Common myeloid progenitor, CD34-positive (primary cell): ENCODE results near the gene CDC42EP1.
A peak's percentile ranks its signal among the peaks of the same experiment; 100 is the strongest.
"Not testable (repeated sequence)": the region's sequence is repeated elsewhere in the genome, so short reads cannot be mapped to it uniquely, and the experiment has no call there.

Source experiments
- CTCF ChIA-PET: fragments of 350-600 bp; sonication (Branson Sonifier 250); formaldehyde crosslinking; loops from one replicate; lab custom pipeline; 2021; ENCODE audit warnings: antibody characterized with exemption; lab: Charles Lee
- POLR2A ChIA-PET: fragments of 350-600 bp; sonication (Branson Sonifier 250); formaldehyde crosslinking; loops from one replicate; lab custom pipeline; 2021; ENCODE audit warnings: antibody characterized with exemption; lab: Charles Lee
- DNase-seq, 3 donors: peaks; one replicate each; pipeline versions ENCODE4 v3.0.0 to v3.0.0-alpha.2; 2013
- H3K27ac ChIP-seq, 2 experiments: 1 replicate in 1 of 2; 2 replicates in 1 of 2; pipeline ENCODE4 v1.7.0; 2013; ENCODE audit warnings: inconsistent platforms in 2 of 2, low read length in 2 of 2, mild to moderate bottlenecking in 2 of 2, low read depth in 1 of 2, moderate library complexity in 1 of 2; ENCODE audit not compliant: severe bottlenecking in 2 of 2, insufficient read depth in 1 of 2, poor library complexity in 1 of 2
- H3K27me3 ChIP-seq, 5 experiments: replicated peaks in 2 of 5; 1 replicate in 3 of 5; 2 replicates in 2 of 5; pipeline versions ENCODE4 v1.6.1 to v1.7.0; 2013; ENCODE audit warnings: low read length in 4 of 5, mild to moderate bottlenecking in 2 of 5, moderate library complexity in 2 of 5, inconsistent platforms in 1 of 5; ENCODE audit not compliant: insufficient read depth in 5 of 5, control insufficient read depth in 4 of 5
- H3K36me3 ChIP-seq, 4 experiments: 1 replicate in 2 of 4; 2 replicates in 2 of 4; pipeline versions ENCODE4 v1.6.1 to v1.7.0; 2013; ENCODE audit warnings: low read length in 3 of 4, control low read depth in 1 of 4, mild to moderate bottlenecking in 1 of 4; ENCODE audit not compliant: control insufficient read depth in 4 of 4, insufficient read depth in 4 of 4
- H3K4me1 ChIP-seq, 4 experiments: 1 replicate in 3 of 4; 2 replicates in 1 of 4; pipeline versions ENCODE4 v1.6.1 to v1.7.1; 2013; ENCODE audit warnings: low read length in 3 of 4, mild to moderate bottlenecking in 3 of 4, control low read depth in 1 of 4, inconsistent platforms in 1 of 4, moderate library complexity in 1 of 4; ENCODE audit not compliant: control insufficient read depth in 4 of 4, insufficient read depth in 4 of 4; ENCODE audit errors: control extremely low read depth in 1 of 4
- H3K4me3 ChIP-seq, 7 experiments: 1 replicate in 4 of 7; 2 replicates in 3 of 7; pipeline versions ENCODE4 v1.5.1 to v1.7.0; 2013; ENCODE audit warnings: mild to moderate bottlenecking in 7 of 7, low read length in 6 of 7, moderate library complexity in 6 of 7, inconsistent platforms in 2 of 7, low read depth in 2 of 7, control low read depth in 1 of 7; ENCODE audit not compliant: insufficient read depth in 4 of 7, control insufficient read depth in 1 of 7; ENCODE audit errors: extremely low read depth in 1 of 7
- H3K9me3 ChIP-seq, 5 experiments: 1 replicate in 4 of 5; 2 replicates in 1 of 5; pipeline versions ENCODE4 v1.6.1 to v1.7.1; 2013; ENCODE audit warnings: low read length in 4 of 5, mild to moderate bottlenecking in 2 of 5, inconsistent platforms in 1 of 5, low read depth in 1 of 5, moderate library complexity in 1 of 5; ENCODE audit not compliant: control insufficient read depth in 4 of 5, insufficient read depth in 2 of 5; ENCODE audit errors: control extremely low read depth in 1 of 5
- WGBS: methylation state at CpG from one replicate; pipeline ENCODE4 v1.1.5; 2013; ENCODE audit not compliant: insufficient coverage; 5-methylcytosine and 5-hydroxymethylcytosine counted together

Gene CDC42EP1

DNA sequence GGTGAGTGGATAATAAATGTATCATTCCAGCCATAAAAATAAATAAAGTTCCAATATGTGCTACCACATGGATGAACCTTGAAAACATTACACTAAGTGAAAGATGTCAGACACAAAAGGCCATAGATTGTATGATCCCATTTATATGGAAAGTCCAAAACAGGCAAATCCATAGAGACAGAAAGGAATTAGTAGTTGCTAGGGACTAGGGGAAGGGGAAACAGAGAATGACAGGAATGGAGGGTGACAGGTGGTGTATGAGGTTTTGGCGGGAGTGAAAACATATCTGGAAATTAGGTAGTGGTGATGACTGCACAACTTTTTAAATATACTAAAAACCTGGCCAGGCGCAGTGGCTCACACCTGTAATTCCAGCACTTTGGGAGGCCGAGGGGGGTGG is 25.8 kb upstream of the CDC42EP1 start:
- ChIA-PET POLR2A (no interaction called here), CTCF (interaction anchor here (0.9 kb wide), 1 partner anchor 267 kb away, joined by 3 read pairs; no protein-coding TSS in a partner anchor)
- H3K4me1 ChIP-seq: peaks cover 10 to 46% (median 34%) of the 10 kb centered on the region in 4 experiments
- peak in 1 of 3 donors; percentile 20 for DNase-seq
- H3K27ac ChIP-seq: no peak overlapping the region
- no peak overlapping the region for H3K4me3 ChIP-seq
- H3K27me3 ChIP-seq: peaks cover 0 to 2% (median 0%) of the 10 kb centered on the region in 5 experiments
- H3K36me3 ChIP-seq: no peaks in the 10 kb centered on the region
- 83% methylated on average over 1 of the region's 3 CpGs for WGBS
- no peaks in the 10 kb centered on the region for H3K9me3 ChIP-seq

DNA sequence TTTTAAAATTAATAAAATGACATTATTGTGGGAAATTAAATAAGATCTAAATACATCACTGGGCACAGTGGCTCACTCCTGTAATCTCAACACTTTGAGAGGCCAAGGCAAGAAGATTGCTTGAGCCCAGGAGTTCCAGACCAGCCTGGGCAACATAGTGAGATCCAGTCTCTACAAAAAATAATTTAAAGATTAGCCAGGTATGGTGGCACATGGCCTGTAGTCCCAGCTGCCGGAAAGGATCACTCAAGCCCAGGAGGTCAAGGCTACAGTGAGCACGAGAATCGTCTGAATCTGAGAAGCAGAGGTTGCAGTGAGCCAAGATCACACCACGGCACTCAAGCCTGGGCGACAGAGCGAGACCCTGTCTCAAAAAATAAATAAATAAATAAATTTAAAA is 25.1 kb upstream of the CDC42EP1 start:
- Histone ChIP-seq H3K4me3 (no peak overlapping the region), H3K4me1 (peaks cover 10 to 44% (median 30%) of the 10 kb centered on the region in 4 experiments), H3K27ac (no peak overlapping the region), H3K9me3 (no peaks in the 10 kb centered on the region), H3K27me3 (peaks cover 0 to 6% (median 0%) of the 10 kb centered on the region in 5 experiments), H3K36me3 (no peaks in the 10 kb centered on the region)
- no peak for DNase-seq
- POLR2A ChIA-PET: no interaction called here
- WGBS: 100% methylated on average over 3 of the region's 6 CpGs
- CTCF ChIA-PET: no interaction called here

DNA sequence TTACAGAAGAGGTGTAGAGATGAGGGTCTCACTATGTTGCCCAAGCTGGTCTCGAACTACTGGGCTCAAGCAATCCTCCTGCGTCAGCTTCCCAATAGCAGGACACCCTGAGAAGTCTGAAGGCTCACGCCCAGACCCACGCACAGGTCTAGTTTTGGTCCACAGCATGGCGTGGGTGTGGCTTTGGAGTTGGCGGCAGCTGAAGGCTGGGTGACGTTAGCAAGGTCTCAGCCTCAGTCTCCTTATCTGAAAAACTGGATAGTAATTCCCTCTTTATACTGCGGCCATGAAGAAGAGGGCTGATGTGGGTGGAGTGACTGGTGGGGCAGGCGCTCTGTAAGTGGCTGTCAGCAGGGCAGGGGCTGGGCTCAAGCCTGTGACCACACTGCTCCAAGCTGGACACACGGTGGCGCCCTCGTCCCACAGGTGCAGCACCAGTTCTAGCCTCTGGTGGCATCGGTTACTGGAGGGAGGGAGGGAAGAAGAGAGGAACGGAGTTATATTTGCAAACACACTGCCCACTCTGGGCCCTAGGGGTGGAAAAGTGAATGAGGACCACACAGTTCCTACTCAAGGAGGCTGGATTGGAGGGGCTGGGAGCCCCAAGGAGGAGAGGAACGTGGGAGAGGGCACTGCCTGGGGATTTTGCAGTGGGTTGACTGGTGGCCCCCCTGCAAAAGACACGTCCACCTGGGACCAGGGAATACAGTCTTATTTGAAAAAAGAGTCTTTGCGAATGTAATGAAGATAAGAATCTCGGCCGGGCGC is 21.5 kb upstream of the CDC42EP1 start:
- CTCF ChIA-PET: interaction anchor here (0.6 to 16.8 kb wide), 14 partner anchors 8 to 98 kb away, joined by 3 to 515 read pairs (median 4); partner anchors contain the start of genes CDC42EP1, GGA1 and LGALS2
- Histone ChIP-seq H3K36me3 (no peaks in the 10 kb centered on the region), H3K9me3 (no peaks in the 10 kb centered on the region), H3K4me3 (peak overlapping the region in 1 of 7 experiments; percentile 38), H3K27ac (no peak overlapping the region), H3K4me1 (peaks cover 4 to 40% (median 28%) of the 10 kb centered on the region in 4 experiments), H3K27me3 (peaks cover 0 to 16% (median 6%) of the 10 kb centered on the region in 5 experiments)
- peak; percentile 91 to 97 (median 96) for DNase-seq
- whole genome bisulfite sequencing: 28% methylated on average over 13 of the region's 20 CpGs
- POLR2A ChIA-PET: interaction anchor here (0.7 to 1.0 kb wide), 2 partner anchors 54 to 66 kb away, joined by 3 to 4 read pairs; no protein-coding TSS in a partner anchor

DNA sequence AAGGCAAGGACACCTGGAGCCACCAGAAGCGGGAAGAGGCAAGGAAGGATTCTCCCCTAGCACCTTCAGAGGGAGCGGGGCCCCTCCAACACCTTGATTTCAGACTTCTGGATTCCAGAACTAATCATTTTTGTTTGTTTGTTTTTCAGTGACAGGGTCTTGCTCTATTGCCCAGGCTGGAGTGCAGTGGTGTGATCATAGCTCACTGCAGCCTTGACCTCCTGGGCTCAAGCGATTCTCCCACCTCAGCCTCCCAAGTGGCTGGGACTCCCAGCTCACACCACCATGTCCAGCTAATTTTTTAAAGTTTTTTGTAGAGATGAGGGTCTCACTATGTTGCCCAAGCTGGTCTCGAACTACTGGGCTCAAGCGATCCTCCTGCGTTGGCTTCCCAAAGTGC is 20.5 kb upstream of the CDC42EP1 start:
- H3K36me3 ChIP-seq, H3K4me3 ChIP-seq, H3K9me3 ChIP-seq, H3K27ac ChIP-seq, DNase-seq: not testable (repeated sequence)
- POLR2A ChIA-PET: interaction anchor here (1.0 kb wide), 1 partner anchor 19 kb away, joined by 5 read pairs; no protein-coding TSS in a partner anchor
- 93% methylated on average over 3 of the region's 6 CpGs for WGBS
- CTCF ChIA-PET: interaction anchor here (0.6 to 16.8 kb wide), 11 partner anchors 9 to 97 kb away, joined by 3 to 515 read pairs (median 4); partner anchors contain the start of genes CDC42EP1 and GGA1
- peaks cover 0 to 30% (median 21%) of the 10 kb centered on the region in 4 experiments for H3K4me1 ChIP-seq
- peaks cover 0 to 20% (median 9%) of the 10 kb centered on the region in 5 experiments for H3K27me3 ChIP-seq

DNA sequence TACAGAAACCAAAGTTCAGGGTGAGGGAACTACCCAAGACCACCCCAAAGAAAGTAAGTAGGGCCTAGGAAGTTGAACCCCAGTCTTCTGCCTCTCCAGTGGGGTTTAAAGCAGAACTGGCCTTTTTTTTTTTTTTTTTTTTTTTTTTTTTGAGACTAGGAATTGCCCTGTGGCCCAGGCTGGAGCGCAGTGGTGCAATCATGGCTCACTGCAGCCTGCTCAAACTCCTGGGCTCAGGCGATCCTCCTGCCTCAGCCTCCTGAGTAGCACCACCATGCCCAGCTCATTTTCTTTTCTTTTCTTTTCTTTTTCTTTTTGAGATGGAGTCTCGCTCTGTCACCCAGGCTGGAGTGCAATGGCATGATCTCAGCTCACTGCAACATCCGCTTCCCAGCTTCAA is 17.9 kb upstream of the CDC42EP1 start:
- not testable (repeated sequence) for H3K27ac ChIP-seq, DNase-seq, H3K36me3 ChIP-seq, H3K9me3 ChIP-seq, H3K4me3 ChIP-seq
- Histone ChIP-seq H3K4me1 (peaks cover 0 to 45% (median 34%) of the 10 kb centered on the region in 4 experiments), H3K27me3 (peaks cover 0 to 29% (median 9%) of the 10 kb centered on the region in 5 experiments)
- ChIA-PET POLR2A (interaction anchor here (0.6 kb wide), 1 partner anchor 32 kb away, joined by 4 read pairs; no protein-coding TSS in a partner anchor), CTCF (interaction anchor here (0.9 to 16.8 kb wide), 3 partner anchors 22 to 216 kb away, joined by 3 to 515 read pairs (median 157); partner anchors contain the start of gene CDC42EP1)
- WGBS: 90% methylated on average over 4 of the region's 4 CpGs

DNA sequence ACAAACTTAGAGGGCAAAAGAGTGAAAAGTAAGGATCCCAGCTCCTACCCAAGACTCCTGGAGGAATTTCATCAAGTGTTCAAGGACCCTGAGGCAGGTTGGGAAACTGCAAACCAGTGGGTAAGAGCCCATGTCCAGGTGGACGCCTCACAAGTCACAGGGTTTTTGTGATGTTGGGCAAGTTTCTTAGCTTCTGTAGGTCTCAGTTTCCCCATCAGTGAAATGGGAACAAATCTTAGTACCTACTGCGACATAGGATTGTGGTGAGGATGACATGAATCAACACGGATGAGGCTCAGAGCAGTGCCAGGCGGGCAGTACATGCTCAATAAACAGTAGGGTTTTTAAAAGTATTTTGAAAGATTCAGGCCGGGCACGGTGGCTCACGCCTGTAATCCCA is 17.3 kb upstream of the CDC42EP1 start:
- DNase-seq: no peak
- CTCF ChIA-PET: interaction anchor here (0.9 to 16.8 kb wide), 4 partner anchors 22 to 216 kb away, joined by 3 to 515 read pairs (median 80); partner anchors contain the start of gene CDC42EP1
- Histone ChIP-seq H3K9me3 (no peaks in the 10 kb centered on the region), H3K4me3 (no peak overlapping the region), H3K36me3 (no peaks in the 10 kb centered on the region), H3K4me1 (peaks cover 0 to 43% (median 34%) of the 10 kb centered on the region in 4 experiments), H3K27ac (no peak overlapping the region), H3K27me3 (peaks cover 0 to 29% (median 9%) of the 10 kb centered on the region in 5 experiments)
- WGBS: 97% methylated on average over 6 of the region's 7 CpGs
- POLR2A ChIA-PET: no interaction called here
